ENCODE data around the gene MC2R.

Gene MC2R

DNA sequence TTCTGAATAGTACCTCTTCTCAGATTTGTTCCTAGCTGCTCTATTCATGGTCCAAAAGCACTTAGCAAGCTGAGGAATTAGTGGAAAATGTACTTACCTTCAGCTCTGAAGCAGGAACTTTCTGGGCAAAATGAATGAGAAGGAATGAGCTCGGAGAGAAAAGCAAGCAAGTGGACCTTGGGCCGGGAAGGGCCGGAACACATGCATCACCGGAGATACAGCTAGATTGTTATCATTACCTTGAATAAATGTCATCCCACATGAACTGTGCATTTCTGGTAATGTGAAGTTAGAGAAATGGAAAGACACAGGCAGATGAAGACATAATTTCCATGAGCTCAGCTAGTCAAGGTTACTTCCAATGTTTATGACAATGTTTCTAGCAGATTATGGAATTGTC lies at the start of gene MC2R:
MC2R (minus strand) TSS at position 146 of the 400 bp plus-strand sequence. CDS start 30,018 bp downstream, outside the sequence.
- no peak within 1 kb of the TSS for H3K27ac ChIP-seq
- no peak for TF ChIP-seq ZFX (IDR thresholded peaks at IDR 0.05; ENCODE audit: borderline replicate concordance)
- no peak for TF ChIP-seq CTCF (IDR thresholded peaks at IDR 0.05)

DNA sequence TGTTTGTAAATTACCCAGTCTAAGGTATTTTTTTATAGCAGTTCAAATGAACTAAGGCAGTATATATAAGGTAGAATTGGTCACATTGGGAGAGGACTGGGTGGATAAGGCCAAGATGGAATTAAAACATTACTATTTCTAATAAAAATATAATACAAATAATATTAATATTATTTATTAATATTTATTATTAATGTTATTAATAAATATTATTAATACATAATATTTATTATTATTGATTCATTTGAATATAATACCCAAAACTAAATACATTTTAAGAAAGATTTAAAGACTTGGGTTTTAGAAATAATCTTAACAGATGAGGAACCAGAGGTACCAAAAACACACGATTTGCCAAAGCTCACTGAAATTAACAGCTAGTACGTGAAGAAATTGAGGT lies 30.5 kb upstream of the MC2R start:
- H3K27ac ChIP-seq, result no peak overlapping the region
- TF ChIP-seq CTCF (IDR thresholded peaks at IDR 0.05) (no peak), ZFX (IDR thresholded peaks at IDR 0.05; ENCODE audit: borderline replicate concordance) (no peak)

GRCh38 chr18:13943338-13943737 lies 28.0 kb upstream of the MC2R start:
- TF ChIP-seq CTCF (IDR thresholded peaks at IDR 0.05), result no peak
- no peak for TF ChIP-seq ZFX (IDR thresholded peaks at IDR 0.05; ENCODE audit: borderline replicate concordance)
- no peak overlapping the region for H3K27ac ChIP-seq

GRCh38 chr18:13940326-13940725 lies 25.0 kb upstream of the MC2R start:
- H3K27ac ChIP-seq, result no peak overlapping the region
- TF ChIP-seq CTCF (IDR thresholded peaks at IDR 0.05), result no peak
- no peak for TF ChIP-seq ZFX (IDR thresholded peaks at IDR 0.05; ENCODE audit: borderline replicate concordance)

- no peak overlapping the region for H3K27ac ChIP-seq
- no peak for TF ChIP-seq ZFX (IDR thresholded peaks at IDR 0.05; ENCODE audit: borderline replicate concordance)
- TF ChIP-seq CTCF (IDR thresholded peaks at IDR 0.05), result no peak
These were observed 19.3 kb upstream of the MC2R start for GRCh38 chr18:13934676-13935075.

GRCh38 chr18:13934058-13934457 lies 18.7 kb upstream of the MC2R start:
- TF ChIP-seq ZFX (IDR thresholded peaks at IDR 0.05; ENCODE audit: borderline replicate concordance) (no peak), CTCF (IDR thresholded peaks at IDR 0.05) (no peak)
- no peak overlapping the region for H3K27ac ChIP-seq

DNA sequence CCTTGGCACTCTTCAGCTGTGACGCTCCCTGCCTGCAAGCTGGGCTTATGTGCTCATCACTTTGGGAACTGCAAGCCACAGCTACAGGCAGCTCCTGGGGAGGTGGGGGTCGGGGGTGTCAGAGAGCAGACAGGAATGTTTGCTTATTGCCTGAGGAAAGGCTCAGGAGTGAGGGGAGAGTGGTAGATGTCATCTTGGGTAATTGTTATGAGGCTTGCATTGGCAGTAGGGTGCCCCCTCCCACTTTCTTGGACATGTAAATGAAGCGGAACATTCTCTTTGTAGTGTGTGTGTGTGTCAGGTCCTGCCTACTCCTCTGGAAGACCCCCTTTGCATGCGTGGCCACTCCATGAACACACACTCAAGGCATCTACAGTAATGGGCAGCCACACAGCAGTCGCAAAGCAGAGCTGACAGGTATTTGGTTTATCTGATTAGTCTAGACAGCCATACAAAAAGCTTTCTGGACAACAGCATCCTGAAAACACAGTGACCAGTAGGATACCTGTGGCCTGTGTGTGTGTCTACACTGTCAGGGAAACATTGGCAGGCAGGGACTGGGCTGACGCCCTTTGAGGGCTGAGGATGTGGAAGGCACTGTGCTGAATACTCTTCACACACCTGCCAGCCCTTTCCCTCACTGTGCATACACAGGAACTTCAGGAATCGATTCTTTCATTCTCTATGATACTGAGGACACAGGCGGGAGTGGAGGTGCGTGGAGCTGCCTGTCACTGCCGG lies 17.1 kb upstream of the MC2R start:
- TF ChIP-seq CTCF (IDR thresholded peaks at IDR 0.05) (no peak), ZFX (IDR thresholded peaks at IDR 0.05; ENCODE audit: borderline replicate concordance) (no peak)
- no peak overlapping the region for H3K27ac ChIP-seq

All from 22Rv1 (cell line).